Heart right ventricle (tissue), 16 donors: ENCODE measurements around the gene PCCA. TPM values are rescaled to one million over a fixed set of nuclear protein-coding genes. Genes with fewer than 3 reads are reported as not detected.

Experiments used
- ATAC-seq, 8 donors: fragments of 200-7000 bp; cut with Tn5 transposase; one replicate each; pipeline ENCODE4 v1.9.1; 2020; ENCODE audit warnings: mild to moderate bottlenecking in 8 of 8, moderate library complexity in 8 of 8, moderate number of reproducible peaks in 1 of 8
- DNase-seq, 2 donors: peaks; one replicate each; pipeline ENCODE4 v3.0.0-alpha.2; 2020
- H3K27ac ChIP-seq, 10 donors: fragments of 200-600 bp; sonication (generic) in 2 of 10; one replicate each; pipeline versions ENCODE4 v1.5.0 to v1.8.0; 2020 to 2022; ENCODE audit warnings: mild to moderate bottlenecking in 3 of 10
- H3K27me3 ChIP-seq, 7 donors: fragments of 200-600 bp; one replicate each; pipeline ENCODE4 v1.8.0; 2021 to 2022; ENCODE audit warnings: mild to moderate bottlenecking in 2 of 7
- H3K36me3 ChIP-seq, 9 donors: fragments of 200-600 bp; sonication (generic) in 1 of 9; one replicate each; pipeline versions ENCODE4 v1.5.0 to v1.8.0; 2020 to 2022; ENCODE audit warnings: mild to moderate bottlenecking in 2 of 9
- H3K4me1 ChIP-seq, 9 donors: fragments of 200-600 bp; sonication (generic) in 1 of 9; one replicate each; pipeline versions ENCODE4 v1.5.0 to v1.8.0; 2020 to 2022; ENCODE audit warnings: mild to moderate bottlenecking in 4 of 9
- H3K4me3 ChIP-seq, 10 donors: fragments of 200-600 bp; sonication (generic) in 2 of 10; one replicate each; pipeline versions ENCODE4 v1.5.0 to v1.8.0; 2020 to 2022; ENCODE audit warnings: mild to moderate bottlenecking in 7 of 10, moderate library complexity in 2 of 10
- H3K9me3 ChIP-seq, 11 donors: fragments of 200-600 bp in 10 of 11; sonication (generic) in 2 of 11; one replicate each; pipeline versions ENCODE4 v1.5.0 to v1.8.0; 2013 to 2022; ENCODE audit warnings: mild to moderate bottlenecking in 2 of 11, control low read depth in 1 of 11, moderate library complexity in 1 of 11
- WGBS, 2 donors: extraction: QIAGEN DNeasy Blood & Tissue Kit; methylation state at CpG; one replicate each; pipeline ENCODE4 v1.1.7; 2013; ENCODE audit warnings: inconsistent platforms in 1 of 2; 5-methylcytosine and 5-hydroxymethylcytosine counted together
- intact Hi-C, 10 donors: fragments of 100-400 bp; cut with DNase I; formaldehyde crosslinking; loops; one replicate each; pipeline versions ENCODE4 v1.11.1 to v1.14.2; 2022
- polyA plus RNA-seq, 2 donors: library from polyadenylated mRNA; stranded (reverse); fragments of 200-250 nt; gene quantifications; one replicate each; pipeline ENCODE4 v1.2.3, GENCODE V29; 2013
- total RNA-seq, 10 donors: library from RNA; stranded (reverse); fragmentation: NEBNext Ultra II Directional in 3 of 10; extraction: Animal tissue kit (Norgen Biotek cat#: 25700) in 3 of 10; gene quantifications; one replicate each; pipeline versions ENCODE4 v1.2.1 to v1.2.4, GENCODE V29; 2021 to 2023
- TF ChIP-seq, protein P1 (sequence below), 9 donors: fragments of 200-600 bp; sonication (generic) in 2 of 9; IDR thresholded peaks; one replicate each; pipeline versions ENCODE4 v1.5.0 to v1.8.0; 2021 to 2022; ENCODE audit warnings: antibody characterized with exemption in 9 of 9, mild to moderate bottlenecking in 5 of 9, moderate library complexity in 1 of 9
- donor health status: Arrhythmogenic right ventricular cardiomyopathy.
- donor health status: ischemic (EF 13 %, LVEDD 7.1; RV severe dilation, severe dysfunction).
- donor health status: healthy with polysubstance abuse.
- donor health status: DM: no; HTN: yes; CAD: no.
- donor health status: DM: no; HTN: no; CAD: no.
- donor health status: ischemic (EF 25% LVEDD 6.9; RV normal size, moderate dysfunction).
- donor health status: ischemic (EF 25% LVEDD 5.7; RV mildly dilated, moderate dysfunction).
- donor health status: healthy.
- donor health status: DM: yes; HTN: yes; CAD: no.
- donor health status: Ischemic cardiomyopathy.
- donor health status: ischemic (EF 35%, LVEDD 5.7; RV mildly dilated, moderate dysfunction).
- donor health status: nonischemic (EF 11% LVEDD 7.7; RV severe dilation, severe dysfunction).
- donor health status: DM: yes; HTN: yes; CAD: no.
- donor health status: PGD.
- donor health status: ischemic (EF 29% LVEDD 5.4; RV normal size, mild dysfunction).
- donor health status: nonischemic (EF 23%, LVEDD 6.1; RV moderate dilation, normal function).

PCCA gene
- total and polyA plus RNA-seq, 12 donors, result 21.2 to 71.9 (median 60.7) TPM

DNA sequence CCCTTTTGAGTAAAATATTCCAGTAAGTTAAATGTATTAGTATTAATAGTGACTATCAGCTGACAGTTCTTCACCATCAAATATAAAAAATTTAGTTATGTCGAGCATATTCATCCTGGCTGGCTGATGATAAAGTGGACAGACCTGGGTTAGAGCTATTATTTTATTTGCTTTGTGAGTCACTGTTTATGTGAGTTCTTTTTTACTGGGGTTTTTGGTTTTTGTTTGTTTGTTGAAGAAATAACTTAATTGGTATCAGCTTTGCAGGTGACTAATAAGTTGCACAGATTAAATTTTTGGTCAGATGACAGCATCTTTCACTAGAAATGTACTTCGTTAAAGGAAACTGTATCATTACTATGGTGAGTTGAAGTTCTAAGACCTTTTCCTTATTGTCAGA lies 275.0 kb downstream of the PCCA start:
- no peaks in the 10 kb centered on the region for H3K9me3 ChIP-seq
- intact Hi-C loops, result no loop called here
- TF ChIP-seq, protein P1, sequence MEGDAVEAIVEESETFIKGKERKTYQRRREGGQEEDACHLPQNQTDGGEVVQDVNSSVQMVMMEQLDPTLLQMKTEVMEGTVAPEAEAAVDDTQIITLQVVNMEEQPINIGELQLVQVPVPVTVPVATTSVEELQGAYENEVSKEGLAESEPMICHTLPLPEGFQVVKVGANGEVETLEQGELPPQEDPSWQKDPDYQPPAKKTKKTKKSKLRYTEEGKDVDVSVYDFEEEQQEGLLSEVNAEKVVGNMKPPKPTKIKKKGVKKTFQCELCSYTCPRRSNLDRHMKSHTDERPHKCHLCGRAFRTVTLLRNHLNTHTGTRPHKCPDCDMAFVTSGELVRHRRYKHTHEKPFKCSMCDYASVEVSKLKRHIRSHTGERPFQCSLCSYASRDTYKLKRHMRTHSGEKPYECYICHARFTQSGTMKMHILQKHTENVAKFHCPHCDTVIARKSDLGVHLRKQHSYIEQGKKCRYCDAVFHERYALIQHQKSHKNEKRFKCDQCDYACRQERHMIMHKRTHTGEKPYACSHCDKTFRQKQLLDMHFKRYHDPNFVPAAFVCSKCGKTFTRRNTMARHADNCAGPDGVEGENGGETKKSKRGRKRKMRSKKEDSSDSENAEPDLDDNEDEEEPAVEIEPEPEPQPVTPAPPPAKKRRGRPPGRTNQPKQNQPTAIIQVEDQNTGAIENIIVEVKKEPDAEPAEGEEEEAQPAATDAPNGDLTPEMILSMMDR (IDR thresholded peaks at IDR 0.05), result no peak
- no peaks in the 10 kb centered on the region for H3K27me3 ChIP-seq
- DNase-seq (no peak), ATAC-seq (no peak)
- H3K36me3 ChIP-seq, result peaks cover 0 to 8% (median 0%) of the 10 kb centered on the region in 9 donors
- H3K4me1 ChIP-seq, result no peaks in the 10 kb centered on the region
- no peak overlapping the region for H3K4me3 ChIP-seq
- no peak overlapping the region for H3K27ac ChIP-seq
- WGBS, 2 donors, result 94 to 95% methylated on average over 2 of the region's 2 CpGs

- intact Hi-C loops, result no loop called here
- ATAC-seq (no peak), DNase-seq (no peak)
- no peaks in the 10 kb centered on the region for H3K9me3 ChIP-seq
- H3K36me3 ChIP-seq, result peaks cover 0 to 15% (median 0%) of the 10 kb centered on the region in 9 donors
- no peak overlapping the region for H3K27ac ChIP-seq
- no peaks in the 10 kb centered on the region for H3K27me3 ChIP-seq
- H3K4me1 ChIP-seq, result no peaks in the 10 kb centered on the region
- 98 to 99% methylated on average over 4 of the region's 4 CpGs for WGBS, 2 donors
- TF ChIP-seq, protein P1 (IDR thresholded peaks at IDR 0.05), result no peak
- H3K4me3 ChIP-seq, result no peak overlapping the region
Observed at GRCh38 chr13:100364591-100364990, 275.7 kb downstream of the PCCA start.

GRCh38 chr13:100365680-100366079 lies 276.8 kb downstream of the PCCA start:
- ATAC-seq (no peak), DNase-seq (no peak)
- Histone ChIP-seq H3K36me3 (peaks cover 0 to 18% (median 0%) of the 10 kb centered on the region in 9 donors), H3K27ac (no peak overlapping the region), H3K9me3 (no peaks in the 10 kb centered on the region), H3K4me1 (no peaks in the 10 kb centered on the region), H3K4me3 (no peak overlapping the region), H3K27me3 (no peaks in the 10 kb centered on the region)
- intact Hi-C loops, result no loop called here
- TF ChIP-seq, protein P1 (IDR thresholded peaks at IDR 0.05), result no peak
- WGBS, 2 donors, result 92 to 95% methylated on average over 3 of the region's 3 CpGs

- Histone ChIP-seq H3K27me3 (no peaks in the 10 kb centered on the region), H3K4me1 (peaks cover 0 to 6% (median 0%) of the 10 kb centered on the region in 9 donors), H3K36me3 (peaks cover 0 to 45% (median 4%) of the 10 kb centered on the region in 9 donors), H3K4me3 (no peak overlapping the region), H3K9me3 (peaks cover 0 to 57% (median 29%) of the 10 kb centered on the region in 11 donors), H3K27ac (no peak overlapping the region)
- TF ChIP-seq, protein P1 (IDR thresholded peaks at IDR 0.05), result no peak
- no peak for DNase-seq
- intact Hi-C loops, result no loop called here
- no peak for ATAC-seq
Observed at GRCh38 chr13:100378533-100378932, 289.6 kb downstream of the PCCA start.
